Gastrocnemius medialis (tissue), 4 donors: Measurements from ENCODE around the gene IL17C. TPM values are rescaled to one million over a fixed set of nuclear protein-coding genes. Genes with fewer than 3 reads are reported as not detected.

Source experiments
- ATAC-seq, 2 donors: fragments of 150-250 bp; one replicate each; pipeline ENCODE4 v1.9.1; 2016
- DNase-seq, 2 donors: peaks; one replicate each; pipeline ENCODE4 v3.0.0-alpha.2; 2019
- H3K27ac ChIP-seq, 4 donors: fragments of 200-600 bp; sonication (generic); 1 replicate in 1 of 4; 2 replicates in 3 of 4; pipeline ENCODE4 v1.5.1; 2016 to 2018; ENCODE audit warnings: mild to moderate bottlenecking in 2 of 4, moderate library complexity in 1 of 4
- H3K27me3 ChIP-seq, 3 donors: fragments of 200-600 bp; sonication (generic) in 2 of 3; 1 replicate in 1 of 3; 2 replicates in 2 of 3; pipeline versions ENCODE4 v1.5.1 to v1.6.0; 2016 to 2019; ENCODE audit warnings: mild to moderate bottlenecking in 1 of 3, moderate library complexity in 1 of 3
- H3K36me3 ChIP-seq, 2 donors: fragments of 200-600 bp; sonication (generic) in 1 of 2; one replicate each; pipeline ENCODE4 v1.5.1; 2017 to 2018
- H3K4me1 ChIP-seq, 2 donors: fragments of 200-600 bp; sonication (generic) in 1 of 2; one replicate each; pipeline ENCODE4 v1.5.1; 2016 to 2017; ENCODE audit warnings: mild to moderate bottlenecking in 2 of 2
- H3K4me3 ChIP-seq, 4 donors: fragments of 200-600 bp; sonication (generic) in 3 of 4; 1 replicate in 1 of 4; 2 replicates in 3 of 4; pipeline ENCODE4 v1.5.1; 2016 to 2019; ENCODE audit warnings: mild to moderate bottlenecking in 2 of 4
- H3K9me3 ChIP-seq, 3 donors: fragments of 200-600 bp; sonication (generic) in 2 of 3; 1 replicate in 1 of 3; 2 replicates in 2 of 3; pipeline ENCODE4 v1.5.1; 2016 to 2019
- POLR2A ChIP-seq, 2 donors: fragments of 450-650 bp; IDR thresholded peaks; one replicate each; pipeline ENCODE4 v1.6.1; 2017; ENCODE audit warnings: antibody characterized with exemption in 2 of 2, mild to moderate bottlenecking in 2 of 2, moderate library complexity in 2 of 2
- in situ Hi-C, 4 donors: fragments of 200-750 bp; cut with MboI; loops; one replicate each; pipeline versions ENCODE4 v1.15.0 to v1.8.0; 2017; ENCODE audit warnings: low sequenced_read_pairs in 4 of 4
- intact Hi-C: fragments of 100-400 bp; cut with DNase I; formaldehyde crosslinking; loops from one replicate; pipeline ENCODE4 v1.15.1; 2023; ENCODE audit warnings: low total_unique reads
- total RNA-seq, 4 donors: library from RNA; depleted of rRNA; stranded (reverse); fragments of >200 nt; gene quantifications; one replicate each; pipeline versions ENCODE4 v1.1.0 to v1.2.3, GENCODE V29; 2016
- TF ChIP-seq, protein P1 (sequence below), 5 experiments: fragments of 450-650 bp in 3 of 5; fragments of 200-600 bp in 2 of 5; sonication (generic) in 2 of 5; IDR thresholded peaks in 4 of 5; conservative IDR thresholded peaks in 1 of 5; 1 replicate in 4 of 5; 2 replicates in 1 of 5; pipeline ENCODE4 v1.5.1; 2016 to 2019; ENCODE audit warnings: antibody characterized with exemption in 5 of 5, mild to moderate bottlenecking in 3 of 5, moderate library complexity in 3 of 5

IL17C gene, protein sequence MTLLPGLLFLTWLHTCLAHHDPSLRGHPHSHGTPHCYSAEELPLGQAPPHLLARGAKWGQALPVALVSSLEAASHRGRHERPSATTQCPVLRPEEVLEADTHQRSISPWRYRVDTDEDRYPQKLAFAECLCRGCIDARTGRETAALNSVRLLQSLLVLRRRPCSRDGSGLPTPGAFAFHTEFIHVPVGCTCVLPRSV
- total RNA-seq, result not detected

DNA sequence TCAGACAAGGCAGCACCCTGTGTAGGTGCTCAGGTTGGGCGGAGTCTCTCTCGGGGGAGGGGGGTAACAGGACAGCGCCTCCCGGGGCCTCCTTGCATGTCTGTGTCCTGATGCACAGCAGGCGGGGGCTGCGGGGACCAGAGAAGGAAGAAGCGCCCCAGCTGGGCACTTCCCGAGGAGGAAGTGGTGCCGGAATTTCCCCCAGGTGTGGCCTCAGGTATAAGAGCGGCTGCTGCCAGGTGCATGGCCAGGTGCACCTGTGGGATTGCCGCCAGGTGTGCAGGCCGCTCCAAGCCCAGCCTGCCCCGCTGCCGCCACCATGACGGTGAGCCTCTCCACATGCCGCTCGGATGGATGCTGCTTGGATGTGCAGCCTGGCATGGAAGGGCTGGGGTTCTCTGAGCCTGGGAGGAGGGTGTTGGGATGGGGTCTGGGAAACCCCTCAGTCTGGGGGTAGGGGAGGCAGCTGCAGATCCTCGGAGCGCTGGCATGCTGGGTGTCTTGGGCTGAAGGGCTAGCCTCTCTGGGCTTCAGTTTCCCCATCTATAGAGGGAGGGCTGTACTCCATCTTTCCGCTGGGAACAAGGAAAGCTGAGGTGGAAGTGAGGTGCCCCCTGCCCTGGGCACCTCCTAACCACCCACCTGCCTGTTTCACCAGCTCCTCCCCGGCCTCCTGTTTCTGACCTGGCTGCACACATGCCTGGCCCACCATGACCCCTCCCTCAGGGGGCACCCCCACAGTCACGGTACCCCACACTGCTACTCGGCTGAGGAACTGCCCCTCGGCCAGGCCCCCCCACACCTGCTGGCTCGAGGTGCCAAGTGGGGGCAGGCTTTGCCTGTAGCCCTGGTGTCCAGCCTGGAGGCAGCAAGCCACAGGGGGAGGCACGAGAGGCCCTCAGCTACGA is at the start of gene IL17C:
IL17C (plus strand) TSS at position 250 of the 908 bp plus-strand sequence; CDS start at position 320, 70 bp downstream.
- H3K4me1 ChIP-seq, result no peaks in the 10 kb centered on the region
- peaks cover 30 to 40% (median 37%) of the 10 kb centered on the region in 3 donors for H3K27me3 ChIP-seq
- no peak for TF ChIP-seq POLR2A (IDR thresholded peaks at IDR 0.05)
- TF ChIP-seq, protein P1, sequence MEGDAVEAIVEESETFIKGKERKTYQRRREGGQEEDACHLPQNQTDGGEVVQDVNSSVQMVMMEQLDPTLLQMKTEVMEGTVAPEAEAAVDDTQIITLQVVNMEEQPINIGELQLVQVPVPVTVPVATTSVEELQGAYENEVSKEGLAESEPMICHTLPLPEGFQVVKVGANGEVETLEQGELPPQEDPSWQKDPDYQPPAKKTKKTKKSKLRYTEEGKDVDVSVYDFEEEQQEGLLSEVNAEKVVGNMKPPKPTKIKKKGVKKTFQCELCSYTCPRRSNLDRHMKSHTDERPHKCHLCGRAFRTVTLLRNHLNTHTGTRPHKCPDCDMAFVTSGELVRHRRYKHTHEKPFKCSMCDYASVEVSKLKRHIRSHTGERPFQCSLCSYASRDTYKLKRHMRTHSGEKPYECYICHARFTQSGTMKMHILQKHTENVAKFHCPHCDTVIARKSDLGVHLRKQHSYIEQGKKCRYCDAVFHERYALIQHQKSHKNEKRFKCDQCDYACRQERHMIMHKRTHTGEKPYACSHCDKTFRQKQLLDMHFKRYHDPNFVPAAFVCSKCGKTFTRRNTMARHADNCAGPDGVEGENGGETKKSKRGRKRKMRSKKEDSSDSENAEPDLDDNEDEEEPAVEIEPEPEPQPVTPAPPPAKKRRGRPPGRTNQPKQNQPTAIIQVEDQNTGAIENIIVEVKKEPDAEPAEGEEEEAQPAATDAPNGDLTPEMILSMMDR (IDR thresholded peaks at IDR 0.05 in 4 of 5, conservative IDR thresholded peaks at IDR 0.05 in 1 of 5), result no peak
- ATAC-seq, result no peak
- no peak for DNase-seq
- no peaks in the 10 kb centered on the region for H3K36me3 ChIP-seq
- H3K27ac ChIP-seq, result no peak within 1 kb of the TSS
- H3K4me3 ChIP-seq, result no peak within 1 kb of the TSS
- no peaks in the 10 kb centered on the region for H3K9me3 ChIP-seq
- intact Hi-C loops (no loop called here), in situ Hi-C loops (no loop called here)

DNA sequence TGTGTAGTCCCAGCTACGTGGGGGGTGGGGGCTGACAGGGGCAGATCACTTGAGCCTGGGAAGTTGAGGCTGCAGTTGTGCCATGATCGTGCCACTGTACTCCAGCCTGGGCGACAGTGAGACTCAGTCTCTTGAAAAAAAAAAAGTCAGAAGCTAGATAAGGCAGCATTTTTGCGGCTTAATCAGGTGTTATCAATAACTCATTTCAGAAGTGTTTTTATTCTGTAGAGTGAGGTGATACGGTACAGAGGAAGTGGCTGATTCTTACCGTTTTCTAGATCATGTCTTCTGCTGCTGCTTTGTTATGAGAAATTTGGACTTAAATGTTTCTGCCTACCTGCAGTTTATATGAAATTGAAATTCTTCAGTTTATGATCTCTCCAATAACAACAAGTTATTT is 49.6 kb upstream of the IL17C start:
- DNase-seq, result no peak

DNA sequence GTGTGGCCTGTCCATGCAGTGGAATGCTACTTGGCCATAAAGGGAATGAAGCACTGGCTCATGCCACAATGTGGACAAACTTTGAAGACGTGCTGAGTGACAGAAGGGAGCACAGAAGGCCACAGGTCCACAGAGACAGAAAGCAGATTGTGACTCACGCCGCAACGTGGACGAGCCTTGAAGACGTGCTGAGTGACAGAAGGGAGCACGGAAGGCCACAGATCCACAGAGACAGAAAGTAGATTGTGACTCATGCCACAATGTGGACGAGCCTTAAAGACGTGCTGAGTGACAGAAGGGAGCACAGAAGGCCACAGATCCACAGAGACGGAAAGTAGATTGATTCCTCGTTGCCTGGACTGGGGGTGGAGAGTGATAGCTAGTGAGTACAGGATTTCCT is 48.9 kb upstream of the IL17C start:
- H3K27ac ChIP-seq, result no peak overlapping the region
- ATAC-seq (no peak), DNase-seq (no peak)
- in situ Hi-C loops, result no loop called here
- peaks cover 0 to 6% of the 10 kb centered on the region in 2 donors for H3K4me1 ChIP-seq
- H3K27me3 ChIP-seq, result no peaks in the 10 kb centered on the region
- H3K4me3 ChIP-seq, result no peak overlapping the region
- intact Hi-C loops, result no loop called here
- peaks cover 0 to 35% of the 10 kb centered on the region in 2 donors for H3K36me3 ChIP-seq
- TF ChIP-seq, protein P1 (IDR thresholded peaks at IDR 0.05 in 4 of 5, conservative IDR thresholded peaks at IDR 0.05 in 1 of 5), result no peak
- no peak for TF ChIP-seq POLR2A (IDR thresholded peaks at IDR 0.05)
- H3K9me3 ChIP-seq, result no peaks in the 10 kb centered on the region

More for the DNA sequence above, 49.6 kb upstream of the IL17C start:
- H3K4me1 ChIP-seq, result no peaks in the 10 kb centered on the region
- ATAC-seq, result no peak
- H3K36me3 ChIP-seq, result peaks cover 0 to 35% of the 10 kb centered on the region in 2 donors
- in situ Hi-C loops, result no loop called here
- intact Hi-C loops, result no loop called here
- no peak overlapping the region for H3K4me3 ChIP-seq
- H3K27ac ChIP-seq, result no peak overlapping the region
- H3K9me3 ChIP-seq, result no peaks in the 10 kb centered on the region
- no peak for TF ChIP-seq POLR2A (IDR thresholded peaks at IDR 0.05)
- TF ChIP-seq, protein P1 (IDR thresholded peaks at IDR 0.05 in 4 of 5, conservative IDR thresholded peaks at IDR 0.05 in 1 of 5), result no peak
- no peaks in the 10 kb centered on the region for H3K27me3 ChIP-seq

DNA sequence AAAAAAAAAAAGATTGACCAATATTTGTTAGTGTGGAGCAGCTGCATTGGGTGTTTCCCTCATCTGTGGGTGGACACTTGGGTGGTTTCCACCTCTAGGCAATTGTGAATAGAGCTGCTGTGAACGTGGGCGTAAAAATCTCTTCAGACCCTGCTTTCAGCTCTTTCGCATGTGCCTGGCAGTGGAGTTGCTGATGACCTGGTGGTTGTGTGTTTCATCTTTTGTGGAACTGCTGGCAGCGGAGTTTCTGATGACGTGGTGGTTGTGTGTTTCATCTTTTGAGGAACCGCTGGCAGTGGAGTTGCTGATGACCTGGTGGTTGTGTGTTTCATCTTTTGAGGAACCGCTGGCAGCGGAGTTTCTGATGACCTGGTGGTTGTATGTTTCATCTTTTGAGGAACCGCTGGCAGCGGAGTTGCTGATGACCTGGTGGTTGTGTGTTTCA is 46.8 kb upstream of the IL17C start:
- Histone ChIP-seq H3K27me3 (no peaks in the 10 kb centered on the region), H3K9me3 (no peaks in the 10 kb centered on the region), H3K4me1 (peaks cover 0 to 6% of the 10 kb centered on the region in 2 donors), H3K4me3 (no peak overlapping the region), H3K27ac (no peak overlapping the region), H3K36me3 (peaks cover 0 to 35% of the 10 kb centered on the region in 2 donors)
- DNase-seq (peak; percentile 16 to 45), ATAC-seq (peak in 1 of 2 donors; percentile 60)
- TF ChIP-seq, protein P1 (IDR thresholded peaks at IDR 0.05 in 4 of 5, conservative IDR thresholded peaks at IDR 0.05 in 1 of 5), result no peak
- TF ChIP-seq POLR2A (IDR thresholded peaks at IDR 0.05), result no peak
- intact Hi-C loops, result no loop called here
- in situ Hi-C loops, result no loop called here
